GM12878 (cell line): Measurements from ENCODE around the gene PYGM. TPM values are rescaled to one million over a fixed set of nuclear protein-coding genes. Genes with fewer than 3 reads are reported as not detected.
A peak's percentile ranks its signal among the peaks of the same experiment; 100 is the strongest.

Source experiments
- ATAC-seq: fragments of 200-7000 bp; cut with Tn5 transposase; 3 replicates; pipeline ENCODE4 v1.9.1; 2020; ENCODE audit warnings: mild to moderate bottlenecking, moderate library complexity
- BruUV-seq: library from RNA; stranded (reverse); fragments of 400-500 nt; replicated peaks from 2 replicates; lab custom pipeline; 2021; lab: Mats Ljungman, UMichigan
- CTCF ChIA-PET: fragments of 300-600 bp; sonication (Branson Sonifier 250); formaldehyde crosslinking; extraction: SDS; loops from one replicate; lab custom pipeline; 2021; ENCODE audit warnings: inconsistent platforms; lab: Yijun Ruan, JAX
- POLR2A ChIA-PET: fragments of 350-600 bp; formaldehyde crosslinking; extraction: SDS; loops from one replicate; lab custom pipeline; 2021; ENCODE audit warnings: inconsistent platforms; lab: Charles Lee
- RAD21 ChIA-PET: fragments of 300-600 bp; sonication (Branson Sonifier 250); formaldehyde crosslinking; loops from one replicate; lab custom pipeline; 2023; ENCODE audit warnings: antibody characterized with exemption; ENCODE audit not compliant: unreplicated experiment; lab: Charles Lee
- SMC1A ChIA-PET: fragments of 300-600 bp; sonication (Branson Sonifier 250); formaldehyde crosslinking; loops from one replicate; lab custom pipeline; 2023; ENCODE audit not compliant: unreplicated experiment, uncharacterized antibody; lab: Charles Lee
- DNase-seq: peaks from one replicate; pipeline ENCODE4 v3.0.0-alpha.2; 2011; ENCODE audit warnings: low read depth, low spot score
- FAIRE-seq: peaks from 3 replicates; lab custom pipeline; 2011; peaks lifted over from hg19 to GRCh38; lab: Jason Lieb, UNC
- H2AFZ ChIP-seq: 2 replicates; pipeline ENCODE4 v1.6.0; 2011; ENCODE audit warnings: low read depth, low read length, control low read depth; ENCODE audit not compliant: control insufficient read depth
- H3K27ac ChIP-seq: 2 replicates; pipeline ENCODE4 v1.5.1; 2011; ENCODE audit warnings: control low read depth; ENCODE audit not compliant: control insufficient read depth, insufficient read depth
- H3K27me3 ChIP-seq, 2 experiments: replicated peaks in 1 of 2; 2 replicates each; pipeline versions ENCODE4 v1.6.0 to v1.6.1; 2011; ENCODE audit warnings: low read length in 1 of 2; ENCODE audit not compliant: control insufficient read depth in 2 of 2, insufficient read depth in 2 of 2
- H3K36me3 ChIP-seq, 2 experiments: 2 replicates each; pipeline ENCODE4 v1.5.1; 2011; ENCODE audit warnings: low read length in 1 of 2; ENCODE audit not compliant: control insufficient read depth in 2 of 2, insufficient read depth in 2 of 2
- H3K4me1 ChIP-seq: 2 replicates; pipeline ENCODE4 v1.6.1; 2011; ENCODE audit warnings: mild to moderate bottlenecking, low read length, moderate library complexity, mixed read lengths; ENCODE audit not compliant: control insufficient read depth, insufficient read depth
- H3K4me2 ChIP-seq: 2 replicates; pipeline ENCODE4 v1.6.0; 2011; ENCODE audit warnings: control low read depth; ENCODE audit not compliant: control insufficient read depth, insufficient read depth
- H3K4me3 ChIP-seq: fragments of 200-600 bp; sonication (generic); 2 replicates; pipeline ENCODE4 v1.5.1; 2016
- H3K79me2 ChIP-seq: 2 replicates; pipeline ENCODE4 v1.6.0; 2011; ENCODE audit warnings: low read length; ENCODE audit not compliant: control insufficient read depth, insufficient read depth
- H3K9ac ChIP-seq: 2 replicates; pipeline ENCODE4 v1.8.0; 2011; ENCODE audit warnings: low read length, control low read depth, mixed read lengths; ENCODE audit not compliant: control insufficient read depth, insufficient read depth
- H3K9me3 ChIP-seq: replicated peaks from 3 replicates; pipeline ENCODE4 v1.5.1; 2011; ENCODE audit warnings: mild to moderate bottlenecking, low read length; ENCODE audit not compliant: control insufficient read depth, insufficient read depth
- H4K20me1 ChIP-seq: 2 replicates; pipeline ENCODE4 v1.6.0; 2011; ENCODE audit not compliant: control insufficient read depth, insufficient read depth
- ATF3 ChIP-seq: IDR thresholded peaks from 2 replicates; pipeline ENCODE4 v1.6.1; 2011; ENCODE audit warnings: low read depth, mild to moderate bottlenecking, low read length, moderate library complexity, borderline replicate concordance; ENCODE audit errors: extremely low read depth
- CBX3 ChIP-seq: fragments of 200-600 bp; sonication (generic); IDR thresholded peaks from 2 replicates; pipeline ENCODE4 v1.6.1; 2016; ENCODE audit warnings: low read depth, borderline replicate concordance
- DPF2 ChIP-seq: fragments of 450-650 bp; IDR thresholded peaks from 2 replicates; pipeline ENCODE4 v1.6.1; 2017; ENCODE audit warnings: mild to moderate bottlenecking
- HDAC2 ChIP-seq: fragments of 200-600 bp; sonication (generic); IDR thresholded peaks from 2 replicates; pipeline ENCODE4 v1.6.1; 2017
- HDAC6 ChIP-seq: fragments of 200-600 bp; sonication (generic); IDR thresholded peaks from one replicate; pipeline ENCODE4 v1.8.0; 2017; ENCODE audit warnings: antibody characterized with exemption; ENCODE audit not compliant: unreplicated experiment
- IKZF2 ChIP-seq, 2 experiments: fragments of 450-650 bp; IDR thresholded peaks; 2 replicates each; pipeline ENCODE4 v1.6.1; 2017; ENCODE audit warnings: mild to moderate bottlenecking in 2 of 2, moderate library complexity in 2 of 2
- JUND ChIP-seq: IDR thresholded peaks from 2 replicates; pipeline ENCODE4 v1.6.1; 2012; ENCODE audit warnings: low read depth, mild to moderate bottlenecking, low read length, improper control_type of control experiment, moderate library complexity
- NFIC ChIP-seq: IDR thresholded peaks from 2 replicates; pipeline ENCODE4 v1.6.1; 2012; ENCODE audit warnings: low read depth, mild to moderate bottlenecking, inconsistent platforms, low read length, moderate library complexity
- NFXL1 ChIP-seq: fragments of 450-650 bp; IDR thresholded peaks from 2 replicates; pipeline ENCODE4 v1.6.1; 2017; ENCODE audit warnings: antibody characterized with exemption, mild to moderate bottlenecking, borderline replicate concordance
- NFYB ChIP-seq: IDR thresholded peaks from 2 replicates; pipeline ENCODE4 v1.6.1; 2011; ENCODE audit warnings: low read depth, mild to moderate bottlenecking, low read length, improper control_type of control experiment, moderate library complexity; ENCODE audit not compliant: insufficient read depth
- NR2F1 ChIP-seq: fragments of 450-650 bp; conservative IDR thresholded peaks from 2 replicates; pipeline ENCODE4 v1.6.1; 2017; ENCODE audit warnings: mild to moderate bottlenecking
- POU2F2 ChIP-seq: IDR thresholded peaks from 3 replicates; pipeline ENCODE4 v1.6.1; 2011; ENCODE audit warnings: low read depth, mild to moderate bottlenecking, low read length, borderline replicate concordance
- RELA ChIP-seq: fragments of 450-650 bp; IDR thresholded peaks from 2 replicates; pipeline ENCODE4 v1.8.0; 2014; ENCODE audit warnings: borderline replicate concordance; ENCODE audit not compliant: partially characterized antibody
- SMAD5 ChIP-seq: IDR thresholded peaks from 2 replicates; pipeline ENCODE4 v1.6.1; 2016; ENCODE audit warnings: antibody characterized with exemption, low read depth
- SMC3 ChIP-seq: IDR thresholded peaks from 2 replicates; pipeline ENCODE4 v1.6.1; 2011; ENCODE audit warnings: low read length, improper control_type of control experiment, borderline replicate concordance
- USF1 ChIP-seq: IDR thresholded peaks from 2 replicates; pipeline ENCODE4 v1.6.1; 2011; ENCODE audit warnings: borderline replicate concordance, low read depth, mild to moderate bottlenecking, moderate library complexity, mixed read lengths, low read length; ENCODE audit not compliant: insufficient read depth; ENCODE audit errors: extremely low read length
- ZBED1 ChIP-seq: IDR thresholded peaks from 2 replicates; pipeline ENCODE4 v1.6.1; 2016; ENCODE audit warnings: borderline replicate concordance
- WGBS: methylation state at CpG from one replicate; pipeline ENCODE4 v1.1.6; 2016; ENCODE audit warnings: low lambda C conversion rate; ENCODE audit not compliant: insufficient replicate concordance, insufficient coverage; ENCODE audit errors: missing lambda C conversion rate; 5-methylcytosine and 5-hydroxymethylcytosine counted together
- in situ Hi-C: fragments of 300-500 bp; cut with MboI; formaldehyde crosslinking; loops from 9 replicates; pipeline ENCODE4 v1.14.3; 2018; ENCODE audit warnings: mixed read lengths
- intact Hi-C: fragments of 100-400 bp; cut with micrococcal nuclease; formaldehyde crosslinking; loops from one replicate; pipeline ENCODE4 v1.14.2; 2022; ENCODE audit not compliant: unreplicated experiment
- polyA plus RNA-seq, 11 experiments: library from polyadenylated mRNA; depleted of rRNA in 4 of 11; unstranded in 6 of 11; stranded (reverse) in 5 of 11; fragments of >200 nt; fragmentation: Nextera tagmentation in 4 of 11; fragmentation: Illumina TruSeq in 1 of 11; extraction: Ambion mirVana in 4 of 11; extraction: Trizol in 1 of 11; gene quantifications; 1 replicate in 1 of 11; 2 replicates in 10 of 11; pipeline versions ENCODE4 v1.2.1 to v1.2.3, GENCODE V29; 2011 to 2016; ENCODE audit warnings: inconsistent platforms in 2 of 11, missing spikeins in 2 of 11, low read depth in 1 of 11
- total RNA-seq, 4 experiments: library from RNA; depleted of rRNA in 3 of 4; stranded (reverse); fragments of >200 nt in 3 of 4; fragmentation: Illumina TruSeq in 1 of 4; extraction: Trizol in 1 of 4; gene quantifications; 2 replicates each; pipeline versions ENCODE4 v1.2.1 to v1.2.3, GENCODE V29; 2013 to 2021
- TF ChIP-seq, protein P1 (sequence below): fragments of 450-650 bp; IDR thresholded peaks from 2 replicates; pipeline ENCODE4 v1.6.1; 2017; ENCODE audit warnings: mild to moderate bottlenecking

PYGM gene
- total and polyA plus RNA-seq, 10 of the 15 experiments (the other 5 are each of a cell fraction or from before 2014, with no cell fraction given), result 0.04 to 3.7 (median 0.27) TPM; not detected in 1

- TF ChIP-seq USF1 (no peak), NFXL1 (no peak), CBX3 (no peak)
- TF ChIP-seq, protein P1, sequence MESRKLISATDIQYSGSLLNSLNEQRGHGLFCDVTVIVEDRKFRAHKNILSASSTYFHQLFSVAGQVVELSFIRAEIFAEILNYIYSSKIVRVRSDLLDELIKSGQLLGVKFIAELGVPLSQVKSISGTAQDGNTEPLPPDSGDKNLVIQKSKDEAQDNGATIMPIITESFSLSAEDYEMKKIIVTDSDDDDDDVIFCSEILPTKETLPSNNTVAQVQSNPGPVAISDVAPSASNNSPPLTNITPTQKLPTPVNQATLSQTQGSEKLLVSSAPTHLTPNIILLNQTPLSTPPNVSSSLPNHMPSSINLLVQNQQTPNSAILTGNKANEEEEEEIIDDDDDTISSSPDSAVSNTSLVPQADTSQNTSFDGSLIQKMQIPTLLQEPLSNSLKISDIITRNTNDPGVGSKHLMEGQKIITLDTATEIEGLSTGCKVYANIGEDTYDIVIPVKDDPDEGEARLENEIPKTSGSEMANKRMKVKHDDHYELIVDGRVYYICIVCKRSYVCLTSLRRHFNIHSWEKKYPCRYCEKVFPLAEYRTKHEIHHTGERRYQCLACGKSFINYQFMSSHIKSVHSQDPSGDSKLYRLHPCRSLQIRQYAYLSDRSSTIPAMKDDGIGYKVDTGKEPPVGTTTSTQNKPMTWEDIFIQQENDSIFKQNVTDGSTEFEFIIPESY, result no peak
- TF ChIP-seq, all 136 proteins: peak for 12
Observed at GRCh38 chr11:64742889-64743590, 16.7 kb downstream of the PYGM start (continued).

- no peaks in the 10 kb centered on the region for H3K36me3 ChIP-seq
- intact Hi-C loops (loop anchor here (2.0 kb wide), 3 partner anchors 25 to 293 kb away; no protein-coding TSS in a partner anchor), in situ Hi-C loops (no loop called here)
- SMC1A ChIA-PET, result interaction anchor here (1.0 to 3.2 kb wide), 3 partner anchors 9 to 53 kb away, joined by 3 to 15 read pairs (median 3); no protein-coding TSS in a partner anchor
- 5% methylated on average over 54 of the region's 54 CpGs for WGBS
- POLR2A ChIA-PET, result interaction anchor here (0.6 kb wide), 2 partner anchors 29 to 316 kb away, joined by 3 read pairs; no protein-coding TSS in a partner anchor
- peak overlapping the region; percentile 92 for H3K4me2 ChIP-seq
- peak; percentile 15 for ATAC-seq
- no peak for FAIRE-seq
- no peak overlapping the region for H3K27ac ChIP-seq
- peak overlapping the region; percentile 7; the same call in 1 of the 2 replicates for H3K9ac ChIP-seq
- RAD21 ChIA-PET, result interaction anchor here (0.7 to 3.6 kb wide), 6 partner anchors 17 to 56 kb away, joined by 3 to 21 read pairs (median 3); no protein-coding TSS in a partner anchor
- peak overlapping the region; percentile 55 for H2AFZ ChIP-seq
- no peaks in the 10 kb centered on the region for H3K9me3 ChIP-seq
- CTCF ChIA-PET, result interaction anchor here (0.5 to 9.7 kb wide), 14 partner anchors 8 to 293 kb away, joined by 3 to 86 read pairs (median 4); partner anchors contain the start of gene PPP2R5B
- BruUV-seq, result no TSS peak
- DNase-seq, result no peak
- H3K27me3 ChIP-seq, result peaks cover 0 to 5% of the 10 kb centered on the region in 2 experiments; a peak in 3 of 4 replicates
- H3K4me3 ChIP-seq, result peak overlapping the region; percentile 35
- no peaks in the 10 kb centered on the region for H3K79me2 ChIP-seq
- H4K20me1 ChIP-seq, result no peaks in the 10 kb centered on the region
- H3K4me1 ChIP-seq, result peaks cover 29% of the 10 kb centered on the region
- TF ChIP-seq JUND, result no peak
- no peak for TF ChIP-seq SMAD5
- TF ChIP-seq NFIC, result no peak
- no peak for TF ChIP-seq ZBED1
- TF ChIP-seq NFYB, result no peak
- no peak for TF ChIP-seq HDAC2
- TF ChIP-seq SMC3, result no peak
- peak; percentile 6 for TF ChIP-seq RELA
- no peak for TF ChIP-seq IKZF2 (IDR thresholded peaks at IDR 0.05)
- TF ChIP-seq DPF2, result peak; percentile 60
- TF ChIP-seq NR2F1, result 0 out of 2 replicates have a peak, but pooled peaks have one; percentile 38
- no peak for TF ChIP-seq HDAC6
- TF ChIP-seq ATF3, result no peak
- TF ChIP-seq POU2F2, result no peak
Observed at GRCh38 chr11:64742087-64742888, 17.5 kb downstream of the PYGM start.
